SK-N-SH treated with all-trans-retinoic acid at 6 μM for 48 hours (cell line): ENCODE results near the gene PRSS53.

Experiments used
- ATAC-seq: fragments of 200-7000 bp; cut with Tn5 transposase; 3 replicates; pipeline ENCODE4 v1.9.1; 2020; ENCODE audit warnings: mild to moderate bottlenecking, moderate library complexity
- ARNTL ChIP-seq: fragments of 450-650 bp; formaldehyde crosslinking; IDR thresholded peaks from 2 replicates; pipeline ENCODE4 v1.5.0; 2020; ENCODE audit warnings: low read depth, mild to moderate bottlenecking, moderate library complexity, borderline replicate concordance
- BACH2 ChIP-seq: fragments of 250-450 bp; sonication (Bioruptor Pico); IDR thresholded peaks from 2 replicates; pipeline ENCODE4 v1.9.0; 2021; ENCODE audit warnings: mild to moderate bottlenecking, borderline replicate concordance
- ESRRG ChIP-seq: fragments of 250-450 bp; sonication (Bioruptor Pico); IDR thresholded peaks from 2 replicates; pipeline ENCODE4 v1.6.1; 2021; ENCODE audit warnings: mild to moderate bottlenecking
- GLIS3 ChIP-seq: fragments of 250-450 bp; sonication (Bioruptor Pico); IDR thresholded peaks from 2 replicates; pipeline ENCODE4 v1.5.0; 2020; ENCODE audit warnings: mild to moderate bottlenecking, moderate library complexity
- ISL1 ChIP-seq: fragments of 250-450 bp; sonication (Bioruptor Pico); IDR thresholded peaks from 2 replicates; pipeline ENCODE4 v2.1.2; 2022; ENCODE audit warnings: mild to moderate bottlenecking, moderate library complexity
- OSR1 ChIP-seq: fragments of 250-450 bp; sonication (Bioruptor Pico); IDR thresholded peaks from 2 replicates; pipeline ENCODE4 v1.8.0; 2022; ENCODE audit warnings: moderate library complexity, mild to moderate bottlenecking, inconsistent platforms
- RARB ChIP-seq: fragments of 250-450 bp; sonication (Bioruptor Pico); IDR thresholded peaks from 2 replicates; pipeline ENCODE4 v1.8.0; 2021; ENCODE audit warnings: mild to moderate bottlenecking, moderate library complexity
- TCF4 ChIP-seq: fragments of 250-450 bp; sonication (Bioruptor Pico); IDR thresholded peaks from 2 replicates; pipeline ENCODE4 v1.8.0; 2021; ENCODE audit warnings: mild to moderate bottlenecking, moderate library complexity, borderline replicate concordance
- TOX ChIP-seq: fragments of 250-450 bp; sonication (Bioruptor Pico); IDR thresholded peaks from 2 replicates; pipeline ENCODE4 v1.8.0; 2021; ENCODE audit warnings: mild to moderate bottlenecking, moderate library complexity, borderline replicate concordance
- ZC3H10 ChIP-seq: fragments of 250-450 bp; sonication (Bioruptor Pico); IDR thresholded peaks from 2 replicates; pipeline ENCODE4 v1.5.1; 2021; ENCODE audit warnings: mild to moderate bottlenecking, moderate library complexity
- ZFP3 ChIP-seq: fragments of 250-450 bp; sonication (Bioruptor Pico); IDR thresholded peaks from 2 replicates; pipeline ENCODE4 v1.5.0; 2020; ENCODE audit warnings: mild to moderate bottlenecking, moderate library complexity
- ZFP30 ChIP-seq: fragments of 450-650 bp; formaldehyde crosslinking; IDR thresholded peaks from 2 replicates; pipeline ENCODE4 v1.5.0; 2022; ENCODE audit warnings: mild to moderate bottlenecking, moderate library complexity
- ZNF565 ChIP-seq: fragments of 450-650 bp; formaldehyde crosslinking; conservative IDR thresholded peaks from 2 replicates; pipeline ENCODE4 v1.5.0; 2020; ENCODE audit warnings: low read depth, mild to moderate bottlenecking, moderate library complexity
- ZNF8 ChIP-seq: fragments of 450-650 bp; formaldehyde crosslinking; IDR thresholded peaks from 2 replicates; pipeline ENCODE4 v1.5.0; 2020; ENCODE audit warnings: mild to moderate bottlenecking, moderate library complexity
- TF ChIP-seq, protein P1 (sequence below): fragments of 250-450 bp; sonication (Bioruptor Pico); IDR thresholded peaks from 2 replicates; pipeline ENCODE4 v1.5.0; 2020; ENCODE audit warnings: mild to moderate bottlenecking, moderate library complexity
- TF ChIP-seq, protein P2 (sequence below): fragments of 250-450 bp; sonication (Bioruptor Pico); IDR thresholded peaks from 2 replicates; pipeline ENCODE4 v1.5.1; 2020; ENCODE audit warnings: low read depth, mild to moderate bottlenecking, moderate library complexity
- TF ChIP-seq, protein P3 (sequence below): fragments of 250-450 bp; sonication (Bioruptor Pico); IDR thresholded peaks from 2 replicates; pipeline ENCODE4 v1.5.1; 2021; ENCODE audit warnings: mild to moderate bottlenecking, moderate library complexity
- TF ChIP-seq, protein P4 (sequence below): fragments of 250-450 bp; sonication (Bioruptor Pico); IDR thresholded peaks from 2 replicates; pipeline ENCODE4 v1.8.0; 2020; ENCODE audit warnings: mild to moderate bottlenecking, moderate library complexity, borderline replicate concordance
- TF ChIP-seq, protein P5 (sequence below): fragments of 250-450 bp; sonication (Bioruptor Pico); IDR thresholded peaks from 2 replicates; pipeline ENCODE4 v1.8.0; 2021; ENCODE audit warnings: low read depth, mild to moderate bottlenecking, moderate library complexity, borderline replicate concordance

PRSS53 gene

DNA sequence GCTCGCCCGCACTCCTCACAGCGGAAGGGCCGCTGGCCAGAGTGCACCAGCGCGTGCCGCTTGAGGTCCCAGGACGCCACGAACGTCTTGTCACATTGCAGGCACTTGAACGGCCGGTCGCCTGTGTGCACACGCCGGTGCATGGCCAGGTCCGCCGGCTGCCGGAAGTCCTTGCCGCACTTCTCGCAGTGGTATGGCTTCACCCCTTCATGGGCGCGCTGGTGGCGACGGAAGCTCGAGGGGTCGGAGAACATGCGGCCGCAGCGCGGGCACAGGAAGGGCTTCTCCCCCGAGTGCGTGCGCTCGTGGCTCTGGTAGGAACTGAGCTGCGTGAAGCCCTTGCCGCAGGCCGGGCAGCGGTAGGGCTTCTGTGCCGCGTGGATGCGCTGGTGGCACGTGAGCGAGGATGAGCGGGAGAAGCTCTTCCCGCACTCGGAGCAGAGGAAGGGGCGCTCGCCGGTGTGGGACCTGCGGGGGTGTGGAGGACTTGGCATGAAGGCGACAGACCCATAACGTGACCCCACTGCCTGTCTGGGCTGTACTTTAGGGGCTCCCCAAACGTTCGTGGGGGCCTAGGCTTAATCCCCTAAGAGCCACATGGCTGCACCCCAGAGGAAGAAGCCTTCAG is 26.8 kb downstream of the PRSS53 start:
- TF ChIP-seq ZC3H10 (CRISPR knock-in tag) (no peak), ESRRG (CRISPR knock-in tag) (no peak), RARB (CRISPR knock-in tag) (no peak), ZNF565 (CRISPR knock-in tag) (no peak), OSR1 (no peak), ZNF8 (CRISPR knock-in tag) (no peak), BACH2 (CRISPR knock-in tag) (no peak), ZFP30 (CRISPR knock-in tag) (no peak)
- ATAC-seq = no peak

DNA sequence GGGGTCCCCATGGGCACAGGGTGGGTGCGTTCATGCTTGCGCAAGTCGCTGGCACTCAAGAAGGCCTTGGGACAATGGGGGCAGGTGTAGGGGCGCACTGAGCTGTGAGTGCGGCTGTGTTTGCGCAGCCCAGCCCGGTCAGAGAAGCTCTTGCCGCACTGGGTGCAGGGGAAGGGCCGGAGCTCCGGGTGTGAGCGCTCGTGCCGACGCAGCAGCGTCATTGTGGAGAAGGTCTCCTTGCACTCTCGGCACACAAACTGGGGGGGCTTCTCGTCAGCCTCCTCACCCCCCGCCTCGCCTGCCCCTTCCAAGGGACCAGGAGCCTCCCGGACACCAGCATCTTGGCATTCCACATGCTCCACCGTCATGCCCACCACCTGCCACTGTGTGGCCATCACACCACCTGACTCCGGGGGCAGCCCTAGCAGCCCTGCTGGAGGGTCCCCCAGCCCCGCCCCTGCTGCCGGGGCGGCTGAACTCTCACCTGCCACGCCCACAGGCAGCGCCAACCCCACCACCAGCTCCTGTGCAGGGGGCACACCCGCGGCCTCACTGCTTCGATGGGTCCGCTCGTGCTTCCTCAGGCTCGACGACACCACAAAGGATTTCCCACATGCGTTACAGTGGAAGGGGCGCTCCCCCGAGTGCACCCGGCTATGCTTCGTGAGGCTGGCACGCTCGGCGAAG is 27.5 kb downstream of the PRSS53 start:
- TF ChIP-seq ISL1 (CRISPR knock-in tag) (no peak), ZFP3 (CRISPR knock-in tag) (no peak), OSR1 (no peak), RARB (CRISPR knock-in tag) (no peak), ZFP30 (CRISPR knock-in tag) (no peak), ARNTL (CRISPR knock-in tag) (no peak), GLIS3 (no peak), BACH2 (CRISPR knock-in tag) (no peak), ZC3H10 (CRISPR knock-in tag) (no peak), ESRRG (CRISPR knock-in tag) (no peak), TCF4 (no peak), TOX (CRISPR knock-in tag) (no peak)
- TF ChIP-seq, protein P1, sequence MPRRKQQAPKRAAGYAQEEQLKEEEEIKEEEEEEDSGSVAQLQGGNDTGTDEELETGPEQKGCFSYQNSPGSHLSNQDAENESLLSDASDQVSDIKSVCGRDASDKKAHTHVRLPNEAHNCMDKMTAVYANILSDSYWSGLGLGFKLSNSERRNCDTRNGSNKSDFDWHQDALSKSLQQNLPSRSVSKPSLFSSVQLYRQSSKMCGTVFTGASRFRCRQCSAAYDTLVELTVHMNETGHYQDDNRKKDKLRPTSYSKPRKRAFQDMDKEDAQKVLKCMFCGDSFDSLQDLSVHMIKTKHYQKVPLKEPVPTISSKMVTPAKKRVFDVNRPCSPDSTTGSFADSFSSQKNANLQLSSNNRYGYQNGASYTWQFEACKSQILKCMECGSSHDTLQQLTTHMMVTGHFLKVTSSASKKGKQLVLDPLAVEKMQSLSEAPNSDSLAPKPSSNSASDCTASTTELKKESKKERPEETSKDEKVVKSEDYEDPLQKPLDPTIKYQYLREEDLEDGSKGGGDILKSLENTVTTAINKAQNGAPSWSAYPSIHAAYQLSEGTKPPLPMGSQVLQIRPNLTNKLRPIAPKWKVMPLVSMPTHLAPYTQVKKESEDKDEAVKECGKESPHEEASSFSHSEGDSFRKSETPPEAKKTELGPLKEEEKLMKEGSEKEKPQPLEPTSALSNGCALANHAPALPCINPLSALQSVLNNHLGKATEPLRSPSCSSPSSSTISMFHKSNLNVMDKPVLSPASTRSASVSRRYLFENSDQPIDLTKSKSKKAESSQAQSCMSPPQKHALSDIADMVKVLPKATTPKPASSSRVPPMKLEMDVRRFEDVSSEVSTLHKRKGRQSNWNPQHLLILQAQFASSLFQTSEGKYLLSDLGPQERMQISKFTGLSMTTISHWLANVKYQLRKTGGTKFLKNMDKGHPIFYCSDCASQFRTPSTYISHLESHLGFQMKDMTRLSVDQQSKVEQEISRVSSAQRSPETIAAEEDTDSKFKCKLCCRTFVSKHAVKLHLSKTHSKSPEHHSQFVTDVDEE (CRISPR knock-in tag) = no peak
- TF ChIP-seq, protein P2, sequence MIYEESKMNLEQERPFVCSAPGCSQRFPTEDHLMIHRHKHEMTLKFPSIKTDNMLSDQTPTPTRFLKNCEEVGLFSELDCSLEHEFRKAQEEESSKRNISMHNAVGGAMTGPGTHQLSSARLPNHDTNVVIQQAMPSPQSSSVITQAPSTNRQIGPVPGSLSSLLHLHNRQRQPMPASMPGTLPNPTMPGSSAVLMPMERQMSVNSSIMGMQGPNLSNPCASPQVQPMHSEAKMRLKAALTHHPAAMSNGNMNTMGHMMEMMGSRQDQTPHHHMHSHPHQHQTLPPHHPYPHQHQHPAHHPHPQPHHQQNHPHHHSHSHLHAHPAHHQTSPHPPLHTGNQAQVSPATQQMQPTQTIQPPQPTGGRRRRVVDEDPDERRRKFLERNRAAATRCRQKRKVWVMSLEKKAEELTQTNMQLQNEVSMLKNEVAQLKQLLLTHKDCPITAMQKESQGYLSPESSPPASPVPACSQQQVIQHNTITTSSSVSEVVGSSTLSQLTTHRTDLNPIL (CRISPR knock-in tag) = no peak
- TF ChIP-seq, protein P3, sequence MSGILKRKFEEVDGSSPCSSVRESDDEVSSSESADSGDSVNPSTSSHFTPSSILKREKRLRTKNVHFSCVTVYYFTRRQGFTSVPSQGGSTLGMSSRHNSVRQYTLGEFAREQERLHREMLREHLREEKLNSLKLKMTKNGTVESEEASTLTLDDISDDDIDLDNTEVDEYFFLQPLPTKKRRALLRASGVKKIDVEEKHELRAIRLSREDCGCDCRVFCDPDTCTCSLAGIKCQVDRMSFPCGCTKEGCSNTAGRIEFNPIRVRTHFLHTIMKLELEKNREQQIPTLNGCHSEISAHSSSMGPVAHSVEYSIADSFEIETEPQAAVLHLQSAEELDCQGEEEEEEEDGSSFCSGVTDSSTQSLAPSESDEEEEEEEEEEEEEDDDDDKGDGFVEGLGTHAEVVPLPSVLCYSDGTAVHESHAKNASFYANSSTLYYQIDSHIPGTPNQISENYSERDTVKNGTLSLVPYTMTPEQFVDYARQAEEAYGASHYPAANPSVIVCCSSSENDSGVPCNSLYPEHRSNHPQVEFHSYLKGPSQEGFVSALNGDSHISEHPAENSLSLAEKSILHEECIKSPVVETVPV (CRISPR knock-in tag) = no peak
- TF ChIP-seq, protein P4, sequence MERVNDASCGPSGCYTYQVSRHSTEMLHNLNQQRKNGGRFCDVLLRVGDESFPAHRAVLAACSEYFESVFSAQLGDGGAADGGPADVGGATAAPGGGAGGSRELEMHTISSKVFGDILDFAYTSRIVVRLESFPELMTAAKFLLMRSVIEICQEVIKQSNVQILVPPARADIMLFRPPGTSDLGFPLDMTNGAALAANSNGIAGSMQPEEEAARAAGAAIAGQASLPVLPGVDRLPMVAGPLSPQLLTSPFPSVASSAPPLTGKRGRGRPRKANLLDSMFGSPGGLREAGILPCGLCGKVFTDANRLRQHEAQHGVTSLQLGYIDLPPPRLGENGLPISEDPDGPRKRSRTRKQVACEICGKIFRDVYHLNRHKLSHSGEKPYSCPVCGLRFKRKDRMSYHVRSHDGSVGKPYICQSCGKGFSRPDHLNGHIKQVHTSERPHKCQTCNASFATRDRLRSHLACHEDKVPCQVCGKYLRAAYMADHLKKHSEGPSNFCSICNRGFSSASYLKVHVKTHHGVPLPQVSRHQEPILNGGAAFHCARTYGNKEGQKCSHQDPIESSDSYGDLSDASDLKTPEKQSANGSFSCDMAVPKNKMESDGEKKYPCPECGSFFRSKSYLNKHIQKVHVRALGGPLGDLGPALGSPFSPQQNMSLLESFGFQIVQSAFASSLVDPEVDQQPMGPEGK (CRISPR knock-in tag) = no peak
- TF ChIP-seq, all 23 proteins: peak for 0

DNA sequence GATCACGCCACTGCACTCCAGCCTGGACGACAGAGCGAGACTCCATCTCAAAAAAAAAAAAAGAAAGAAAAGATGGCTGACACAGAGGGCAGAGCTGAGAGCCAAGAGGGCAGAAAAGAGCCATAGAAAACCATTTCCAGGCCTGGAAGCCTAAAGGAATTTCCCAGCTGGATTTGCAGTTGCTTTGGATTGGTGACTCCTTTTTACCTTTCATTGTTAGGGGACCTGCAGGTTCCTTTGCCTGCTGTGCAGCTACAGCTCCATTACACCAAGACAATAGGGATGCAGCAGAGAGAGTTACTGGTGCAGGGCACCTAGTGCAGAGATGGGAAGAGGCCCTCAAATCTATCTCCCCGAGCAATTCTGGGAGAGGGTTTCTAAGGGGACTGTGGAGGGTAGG is 33.1 kb downstream of the PRSS53 start:
- ATAC-seq = no peak
- TF ChIP-seq BACH2 (CRISPR knock-in tag) (no peak), TCF4 (no peak), TOX (CRISPR knock-in tag) (no peak), ZFP30 (CRISPR knock-in tag) (no peak), OSR1 (no peak)
- TF ChIP-seq, protein P1 (CRISPR knock-in tag) = no peak
- TF ChIP-seq, protein P5, sequence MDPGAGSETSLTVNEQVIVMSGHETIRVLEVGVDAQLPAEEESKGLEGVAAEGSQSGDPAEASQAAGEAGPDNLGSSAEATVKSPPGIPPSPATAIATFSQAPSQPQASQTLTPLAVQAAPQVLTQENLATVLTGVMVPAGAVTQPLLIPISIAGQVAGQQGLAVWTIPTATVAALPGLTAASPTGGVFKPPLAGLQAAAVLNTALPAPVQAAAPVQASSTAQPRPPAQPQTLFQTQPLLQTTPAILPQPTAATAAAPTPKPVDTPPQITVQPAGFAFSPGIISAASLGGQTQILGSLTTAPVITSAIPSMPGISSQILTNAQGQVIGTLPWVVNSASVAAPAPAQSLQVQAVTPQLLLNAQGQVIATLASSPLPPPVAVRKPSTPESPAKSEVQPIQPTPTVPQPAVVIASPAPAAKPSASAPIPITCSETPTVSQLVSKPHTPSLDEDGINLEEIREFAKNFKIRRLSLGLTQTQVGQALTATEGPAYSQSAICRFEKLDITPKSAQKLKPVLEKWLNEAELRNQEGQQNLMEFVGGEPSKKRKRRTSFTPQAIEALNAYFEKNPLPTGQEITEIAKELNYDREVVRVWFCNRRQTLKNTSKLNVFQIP = no peak
- TF ChIP-seq, protein P3 (CRISPR knock-in tag) = no peak

More for the DNA sequence above, 27.5 kb downstream of the PRSS53 start:
- ATAC-seq = no peak
